ENCODE results near the gene GNB5.

GRCh38 chr15:52225230-52225629 is 34.0 kb upstream of the GNB5 start:
- no peak for TF ChIP-seq GATA2 (IDR thresholded peaks at IDR 0.05; ENCODE audit: low read depth, low read length)
- TF ChIP-seq GATA3 (IDR thresholded peaks at IDR 0.05; ENCODE audit: low read depth, low read length), result no peak

Data from SH-SY5Y (cell line).